Prostate gland (tissue), 2 donors: ENCODE measurements around the gene LRRC53.

ENCODE experiments used
- POLR2A ChIP-seq: fragments of 450-650 bp; IDR thresholded peaks from one replicate; pipeline ENCODE4 v1.6.1; 2016; ENCODE audit warnings: antibody characterized with exemption, mild to moderate bottlenecking
- POLR2AphosphoS5 ChIP-seq: sonication (generic); formaldehyde crosslinking; IDR thresholded peaks from one replicate; pipeline ENCODE4 v1.6.1; 2017; ENCODE audit warnings: antibody characterized with exemption
- TF ChIP-seq, protein P1 (sequence below), 4 experiments: fragments of 200-600 bp in 2 of 4; fragments of 450-650 bp in 2 of 4; sonication (generic) in 2 of 4; IDR thresholded peaks; 1 replicate in 3 of 4; 2 replicates in 1 of 4; pipeline ENCODE4 v1.5.1; 2016 to 2019; ENCODE audit warnings: antibody characterized with exemption in 4 of 4, mild to moderate bottlenecking in 2 of 4, moderate library complexity in 2 of 4

DNA sequence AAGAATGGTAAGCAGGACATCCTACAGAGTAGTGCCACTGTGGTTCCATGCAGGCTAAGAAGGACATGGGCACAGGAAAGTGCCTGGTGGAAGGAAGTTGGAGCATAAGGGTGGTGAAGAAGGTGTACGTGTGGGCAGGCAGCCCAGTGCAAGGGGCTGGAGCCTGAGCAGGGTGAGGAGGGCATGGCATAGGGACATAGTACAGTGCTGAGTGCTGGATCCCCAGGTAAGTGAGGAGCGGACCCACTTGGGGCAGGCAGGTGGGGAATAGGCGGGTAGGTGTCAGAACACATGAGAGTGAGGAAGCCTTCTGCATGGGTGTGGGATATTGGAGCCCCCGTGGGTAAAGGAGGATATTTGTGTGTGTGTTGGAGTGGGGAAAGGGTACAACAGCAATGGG, 15.7 kb upstream of the LRRC53 start:
- TF ChIP-seq POLR2A (no peak), POLR2AphosphoS5 (no peak)
- TF ChIP-seq, protein P1, sequence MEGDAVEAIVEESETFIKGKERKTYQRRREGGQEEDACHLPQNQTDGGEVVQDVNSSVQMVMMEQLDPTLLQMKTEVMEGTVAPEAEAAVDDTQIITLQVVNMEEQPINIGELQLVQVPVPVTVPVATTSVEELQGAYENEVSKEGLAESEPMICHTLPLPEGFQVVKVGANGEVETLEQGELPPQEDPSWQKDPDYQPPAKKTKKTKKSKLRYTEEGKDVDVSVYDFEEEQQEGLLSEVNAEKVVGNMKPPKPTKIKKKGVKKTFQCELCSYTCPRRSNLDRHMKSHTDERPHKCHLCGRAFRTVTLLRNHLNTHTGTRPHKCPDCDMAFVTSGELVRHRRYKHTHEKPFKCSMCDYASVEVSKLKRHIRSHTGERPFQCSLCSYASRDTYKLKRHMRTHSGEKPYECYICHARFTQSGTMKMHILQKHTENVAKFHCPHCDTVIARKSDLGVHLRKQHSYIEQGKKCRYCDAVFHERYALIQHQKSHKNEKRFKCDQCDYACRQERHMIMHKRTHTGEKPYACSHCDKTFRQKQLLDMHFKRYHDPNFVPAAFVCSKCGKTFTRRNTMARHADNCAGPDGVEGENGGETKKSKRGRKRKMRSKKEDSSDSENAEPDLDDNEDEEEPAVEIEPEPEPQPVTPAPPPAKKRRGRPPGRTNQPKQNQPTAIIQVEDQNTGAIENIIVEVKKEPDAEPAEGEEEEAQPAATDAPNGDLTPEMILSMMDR (IDR thresholded peaks at IDR 0.05): no peak
